Bronchial smooth muscle cell (primary cell): ENCODE measurements around the gene IL17RA. TPM values are rescaled to one million over a fixed set of nuclear protein-coding genes. Genes with fewer than 3 reads are reported as not detected.

Experiments used
- total RNA-seq: library from RNA; depleted of rRNA; stranded (reverse); fragments of >200 nt; gene quantifications from 2 replicates; pipeline ENCODE4 v1.2.1, GENCODE V29; 2014

IL17RA gene
- total RNA-seq = 2.8 and 3.7 TPM in 2 replicates

GRCh38 chr22:17084554-17085276, at the start of gene IL17RA:
TSS of gene IL17RA (plus strand) at chr22:17085000. CDS start at chr22:17085092, 92 bp downstream.

GRCh38 chr22:17121233-17122195, 36.7 kb downstream of the IL17RA start, which contains the start of gene TMEM121B:
TSS of gene TMEM121B (minus strand) at chr22:17121360. CDS start at chr22:17121127, 233 bp downstream.

GRCh38 chr22:17158568-17159503, 74.0 kb downstream of the IL17RA start, which contains the start of gene HDHD5:
TSS of gene HDHD5 (minus strand) at chr22:17159277. CDS start at chr22:17159251, 26 bp downstream.

Other genes starting within 250 kb of the IL17RA start
- gene GAB4, start 76.8 kb upstream of the IL17RA start, total RNA-seq = not detected in 2 replicates
- 0.09 TPM in 1 of 2 replicates, not detected in the other for gene TMEM121B, start 36.4 kb downstream of the IL17RA start, total RNA-seq
- 13.3 and 19.5 TPM in 2 replicates for gene HDHD5, start 74.3 kb downstream of the IL17RA start, total RNA-seq
- gene ADA2, start 134.4 kb downstream of the IL17RA start, total RNA-seq = 13.1 and 13.6 TPM in 2 replicates